Measurements from ENCODE around the gene SCYGR5.

SCYGR5 gene

DNA sequence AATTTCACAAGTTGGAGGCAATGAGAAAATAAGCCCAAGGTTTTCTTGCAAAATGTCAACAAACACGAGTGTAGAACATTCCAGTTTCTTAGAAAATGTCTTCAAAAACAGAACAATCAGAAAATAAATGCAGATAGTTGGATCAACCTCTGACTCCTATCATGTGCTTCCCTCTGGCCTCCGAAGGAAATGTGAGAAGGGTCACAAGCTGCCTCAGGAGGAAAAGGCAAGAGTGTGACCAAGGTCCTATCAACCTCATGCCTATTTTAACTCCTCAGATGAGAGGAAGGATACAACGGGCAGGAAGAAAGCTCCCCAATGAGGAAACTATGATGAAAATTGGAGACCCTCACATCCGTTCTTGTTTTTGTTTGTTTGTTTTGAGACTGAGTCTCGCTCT, 7.9 kb downstream of the SCYGR5 start:
- TF ChIP-seq CTCF (IDR thresholded peaks at IDR 0.05; ENCODE audit: insufficient read depth, missing control alignments): no peak
- FAIRE-seq (no peak), DNase-seq (ENCODE audit: insufficient read length, low spot score) (no peak)

DNA sequence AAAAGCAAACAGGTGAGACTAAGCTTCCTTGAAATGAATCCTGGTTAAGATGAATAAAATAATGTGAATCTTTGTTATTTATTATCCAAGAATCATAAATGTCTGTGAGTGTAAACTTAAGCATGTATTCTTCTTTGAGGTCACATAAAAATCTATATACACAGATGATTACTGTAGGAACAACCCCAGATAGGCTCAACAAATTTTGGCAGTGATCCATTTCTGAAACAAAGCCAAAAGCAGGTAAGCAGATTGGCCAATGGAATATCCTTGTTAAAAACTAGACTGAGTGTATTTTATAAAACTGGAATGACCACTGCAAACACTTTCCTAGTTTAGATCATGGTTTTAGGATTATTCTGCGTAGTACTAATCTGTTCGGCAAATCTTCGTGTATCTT, 11.3 kb downstream of the SCYGR5 start:
- no peak for TF ChIP-seq CTCF (IDR thresholded peaks at IDR 0.05; ENCODE audit: insufficient read depth, missing control alignments)
- DNase-seq (ENCODE audit: insufficient read length, low spot score) (no peak), FAIRE-seq (no peak)

GRCh38 chr2:227684258-227684657, 17.7 kb downstream of the SCYGR5 start:
- no peak for FAIRE-seq
- no peak for TF ChIP-seq CTCF (IDR thresholded peaks at IDR 0.05; ENCODE audit: insufficient read depth, missing control alignments)
- no peak for DNase-seq (ENCODE audit: insufficient read length, low spot score)

- FAIRE-seq (no peak), DNase-seq (ENCODE audit: insufficient read length, low spot score) (no peak)
- TF ChIP-seq CTCF (IDR thresholded peaks at IDR 0.05; ENCODE audit: insufficient read depth, missing control alignments): no peak
Observed at GRCh38 chr2:227687189-227687588, 20.6 kb downstream of the SCYGR5 start.

- no peak for FAIRE-seq
- no peak for DNase-seq (ENCODE audit: insufficient read length, low spot score)
- no peak for TF ChIP-seq CTCF (IDR thresholded peaks at IDR 0.05; ENCODE audit: insufficient read depth, missing control alignments)
Observed at GRCh38 chr2:227696990-227697679, 30.5 kb downstream of the SCYGR5 start.

- DNase-seq (ENCODE audit: insufficient read length, low spot score): no peak
- TF ChIP-seq CTCF (IDR thresholded peaks at IDR 0.05; ENCODE audit: insufficient read depth, missing control alignments): no peak
- no peak for FAIRE-seq
Observed at GRCh38 chr2:227701556-227701955, 35.0 kb downstream of the SCYGR5 start.

- no peak for TF ChIP-seq CTCF (IDR thresholded peaks at IDR 0.05; ENCODE audit: insufficient read depth, missing control alignments)
- FAIRE-seq (no peak), DNase-seq (ENCODE audit: insufficient read length, low spot score) (no peak)
Observed at GRCh38 chr2:227703280-227703732, 36.7 kb downstream of the SCYGR5 start.
